DND-41 (cell line): ENCODE measurements around the gene SPOPL.

Experiments used
- ATAC-seq: fragments of 200-7000 bp; cut with Tn5 transposase; 3 replicates; pipeline ENCODE4 v1.9.1; 2021; ENCODE audit warnings: low read depth; ENCODE audit not compliant: insufficient read depth
- DNase-seq: peaks from one replicate; pipeline ENCODE4 v3.0.0-alpha.2; 2020
- H2AFZ ChIP-seq: 2 replicates; pipeline ENCODE4 v1.6.0; 2012; ENCODE audit warnings: low read depth, low read length
- H3K27ac ChIP-seq: 2 replicates; pipeline ENCODE4 v1.5.1; 2012; ENCODE audit warnings: low read length, inconsistent platforms
- H3K27me3 ChIP-seq: fragments of 200-600 bp; sonication (generic); 2 replicates; pipeline ENCODE4 v1.6.0; 2012; ENCODE audit warnings: low read length, mild to moderate bottlenecking, inconsistent platforms; ENCODE audit not compliant: insufficient read depth, poor library complexity
- H3K36me3 ChIP-seq: 2 replicates; pipeline ENCODE4 v1.5.1; 2012; ENCODE audit warnings: low read length, inconsistent platforms; ENCODE audit not compliant: insufficient read depth
- H3K4me1 ChIP-seq: 2 replicates; pipeline ENCODE4 v1.5.1; 2012; ENCODE audit warnings: mild to moderate bottlenecking, low read length; ENCODE audit not compliant: insufficient read depth
- H3K4me2 ChIP-seq: 2 replicates; pipeline ENCODE4 v1.6.0; 2012; ENCODE audit warnings: mild to moderate bottlenecking, moderate library complexity, low read length, inconsistent platforms; ENCODE audit not compliant: insufficient read depth
- H3K4me3 ChIP-seq, 2 experiments: fragments of 200-600 bp in 1 of 2; shearing (Covaris generic) in 1 of 2; 2 replicates each; pipeline ENCODE4 v1.5.1; 2012 to 2016; ENCODE audit warnings: inconsistent platforms in 2 of 2, low read length in 2 of 2, mild to moderate bottlenecking in 2 of 2, low read depth in 1 of 2, moderate library complexity in 1 of 2
- H3K79me2 ChIP-seq: 2 replicates; pipeline ENCODE4 v1.6.0; 2012; ENCODE audit warnings: low read length, inconsistent platforms; ENCODE audit not compliant: insufficient read depth
- H3K9ac ChIP-seq: 2 replicates; pipeline ENCODE4 v1.6.0; 2012; ENCODE audit warnings: low read depth, mild to moderate bottlenecking, inconsistent platforms, low read length, moderate library complexity
- H3K9me3 ChIP-seq: 2 replicates; pipeline ENCODE4 v1.5.1; 2012; ENCODE audit warnings: low read length, moderate library complexity, mild to moderate bottlenecking, inconsistent platforms; ENCODE audit not compliant: insufficient read depth, severe bottlenecking
- H4K20me1 ChIP-seq: 2 replicates; pipeline ENCODE4 v1.6.0; 2012; ENCODE audit warnings: low read length; ENCODE audit not compliant: insufficient read depth
- EZH2 ChIP-seq: IDR thresholded peaks from 3 replicates; pipeline ENCODE4 v1.6.1; 2012; ENCODE audit warnings: borderline replicate concordance, low read depth, mild to moderate bottlenecking, moderate library complexity, low read length, inconsistent platforms; ENCODE audit not compliant: severe bottlenecking
- TF ChIP-seq, protein P1 (sequence below): IDR thresholded peaks from 2 replicates; pipeline ENCODE4 v1.5.1; 2012; ENCODE audit warnings: borderline replicate concordance, low read length, moderate library complexity, mild to moderate bottlenecking; ENCODE audit not compliant: poor library complexity, severe bottlenecking; ENCODE audit errors: extremely low read depth

Gene SPOPL

GRCh38 chr2:138577066-138577465, 75.5 kb downstream of the SPOPL start:
- Histone ChIP-seq H3K4me1 (no peaks in the 10 kb centered on the region), H3K4me2 (no peak overlapping the region), H3K9ac (no peak overlapping the region), H2AFZ (no peak overlapping the region), H3K9me3 (no peaks in the 10 kb centered on the region), H3K27ac (no peak overlapping the region), H4K20me1 (no peaks in the 10 kb centered on the region), H3K4me3 (no peak overlapping the region), H3K36me3 (no peaks in the 10 kb centered on the region), H3K79me2 (no peaks in the 10 kb centered on the region), H3K27me3 (no peaks in the 10 kb centered on the region)
- DNase-seq (no peak), ATAC-seq (no peak)
- TF ChIP-seq, protein P1, sequence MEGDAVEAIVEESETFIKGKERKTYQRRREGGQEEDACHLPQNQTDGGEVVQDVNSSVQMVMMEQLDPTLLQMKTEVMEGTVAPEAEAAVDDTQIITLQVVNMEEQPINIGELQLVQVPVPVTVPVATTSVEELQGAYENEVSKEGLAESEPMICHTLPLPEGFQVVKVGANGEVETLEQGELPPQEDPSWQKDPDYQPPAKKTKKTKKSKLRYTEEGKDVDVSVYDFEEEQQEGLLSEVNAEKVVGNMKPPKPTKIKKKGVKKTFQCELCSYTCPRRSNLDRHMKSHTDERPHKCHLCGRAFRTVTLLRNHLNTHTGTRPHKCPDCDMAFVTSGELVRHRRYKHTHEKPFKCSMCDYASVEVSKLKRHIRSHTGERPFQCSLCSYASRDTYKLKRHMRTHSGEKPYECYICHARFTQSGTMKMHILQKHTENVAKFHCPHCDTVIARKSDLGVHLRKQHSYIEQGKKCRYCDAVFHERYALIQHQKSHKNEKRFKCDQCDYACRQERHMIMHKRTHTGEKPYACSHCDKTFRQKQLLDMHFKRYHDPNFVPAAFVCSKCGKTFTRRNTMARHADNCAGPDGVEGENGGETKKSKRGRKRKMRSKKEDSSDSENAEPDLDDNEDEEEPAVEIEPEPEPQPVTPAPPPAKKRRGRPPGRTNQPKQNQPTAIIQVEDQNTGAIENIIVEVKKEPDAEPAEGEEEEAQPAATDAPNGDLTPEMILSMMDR: no peak
- no peak for TF ChIP-seq EZH2

GRCh38 chr2:138579556-138579955, 78.0 kb downstream of the SPOPL start:
- no peaks in the 10 kb centered on the region for H4K20me1 ChIP-seq
- no peak overlapping the region for H3K4me3 ChIP-seq
- H3K9me3 ChIP-seq: no peaks in the 10 kb centered on the region
- no peak for DNase-seq
- no peaks in the 10 kb centered on the region for H3K27me3 ChIP-seq
- H3K79me2 ChIP-seq: no peaks in the 10 kb centered on the region
- no peak overlapping the region for H2AFZ ChIP-seq
- H3K27ac ChIP-seq: no peak overlapping the region
- H3K4me1 ChIP-seq: no peaks in the 10 kb centered on the region
- no peak for ATAC-seq
- H3K4me2 ChIP-seq: no peak overlapping the region
- no peaks in the 10 kb centered on the region for H3K36me3 ChIP-seq
- TF ChIP-seq EZH2: no peak
- TF ChIP-seq, protein P1: no peak
- no peak overlapping the region for H3K9ac ChIP-seq

GRCh38 chr2:138581909-138582308, 80.3 kb downstream of the SPOPL start:
- no peaks in the 10 kb centered on the region for H3K4me1 ChIP-seq
- no peak overlapping the region for H3K27ac ChIP-seq
- no peak overlapping the region for H3K4me3 ChIP-seq
- no peak for TF ChIP-seq EZH2
- TF ChIP-seq, protein P1: no peak
- DNase-seq (no peak), ATAC-seq (no peak)
- H3K36me3 ChIP-seq: no peaks in the 10 kb centered on the region
- no peaks in the 10 kb centered on the region for H3K27me3 ChIP-seq
- no peak overlapping the region for H2AFZ ChIP-seq
- H4K20me1 ChIP-seq: no peaks in the 10 kb centered on the region
- no peak overlapping the region for H3K9ac ChIP-seq
- H3K4me2 ChIP-seq: no peak overlapping the region
- no peaks in the 10 kb centered on the region for H3K9me3 ChIP-seq
- no peaks in the 10 kb centered on the region for H3K79me2 ChIP-seq

DNA sequence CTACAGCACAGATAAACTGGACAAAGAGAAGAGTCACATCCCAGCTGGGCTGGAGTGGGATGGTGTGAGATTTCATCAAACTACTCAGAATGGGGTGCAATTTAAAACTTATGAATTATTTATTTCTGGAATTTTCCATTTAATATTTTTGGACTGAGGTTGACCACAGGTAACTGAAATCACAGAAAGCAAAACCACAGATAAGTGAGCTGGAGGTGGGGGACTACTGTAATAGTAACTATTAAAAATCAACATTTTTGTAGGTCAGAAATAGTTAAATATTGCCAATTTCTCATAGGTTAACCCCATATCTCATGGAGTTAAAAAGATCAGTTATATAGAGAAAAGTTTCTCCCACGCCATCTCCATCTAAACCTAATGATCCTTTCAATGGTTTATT, 88.1 kb downstream of the SPOPL start:
- Histone ChIP-seq H3K27me3 (no peaks in the 10 kb centered on the region), H3K4me3 (no peak overlapping the region), H3K9me3 (no peaks in the 10 kb centered on the region), H3K27ac (no peak overlapping the region), H3K4me2 (no peak overlapping the region), H3K9ac (no peak overlapping the region), H3K79me2 (no peaks in the 10 kb centered on the region), H2AFZ (no peak overlapping the region), H4K20me1 (no peaks in the 10 kb centered on the region), H3K36me3 (no peaks in the 10 kb centered on the region), H3K4me1 (no peaks in the 10 kb centered on the region)
- ATAC-seq (no peak), DNase-seq (no peak)
- no peak for TF ChIP-seq EZH2
- TF ChIP-seq, protein P1: no peak
